DND-41 (cell line): ENCODE results near the gene PPP4R2.

Experiments
- ATAC-seq: fragments of 200-7000 bp; cut with Tn5 transposase; 3 replicates; pipeline ENCODE4 v1.9.1; 2021; ENCODE audit warnings: low read depth; ENCODE audit not compliant: insufficient read depth
- DNase-seq: peaks from one replicate; pipeline ENCODE4 v3.0.0-alpha.2; 2020
- H2AFZ ChIP-seq: 2 replicates; pipeline ENCODE4 v1.6.0; 2012; ENCODE audit warnings: low read depth, low read length
- H3K27ac ChIP-seq: 2 replicates; pipeline ENCODE4 v1.5.1; 2012; ENCODE audit warnings: low read length, inconsistent platforms
- H3K27me3 ChIP-seq: fragments of 200-600 bp; sonication (generic); 2 replicates; pipeline ENCODE4 v1.6.0; 2012; ENCODE audit warnings: low read length, mild to moderate bottlenecking, inconsistent platforms; ENCODE audit not compliant: insufficient read depth, poor library complexity
- H3K36me3 ChIP-seq: 2 replicates; pipeline ENCODE4 v1.5.1; 2012; ENCODE audit warnings: low read length, inconsistent platforms; ENCODE audit not compliant: insufficient read depth
- H3K4me1 ChIP-seq: 2 replicates; pipeline ENCODE4 v1.5.1; 2012; ENCODE audit warnings: mild to moderate bottlenecking, low read length; ENCODE audit not compliant: insufficient read depth
- H3K4me2 ChIP-seq: 2 replicates; pipeline ENCODE4 v1.6.0; 2012; ENCODE audit warnings: mild to moderate bottlenecking, moderate library complexity, low read length, inconsistent platforms; ENCODE audit not compliant: insufficient read depth
- H3K4me3 ChIP-seq, 2 experiments: fragments of 200-600 bp in 1 of 2; shearing (Covaris generic) in 1 of 2; 2 replicates each; pipeline ENCODE4 v1.5.1; 2012 to 2016; ENCODE audit warnings: inconsistent platforms in 2 of 2, low read length in 2 of 2, mild to moderate bottlenecking in 2 of 2, low read depth in 1 of 2, moderate library complexity in 1 of 2
- H3K79me2 ChIP-seq: 2 replicates; pipeline ENCODE4 v1.6.0; 2012; ENCODE audit warnings: low read length, inconsistent platforms; ENCODE audit not compliant: insufficient read depth
- H3K9ac ChIP-seq: 2 replicates; pipeline ENCODE4 v1.6.0; 2012; ENCODE audit warnings: low read depth, mild to moderate bottlenecking, inconsistent platforms, low read length, moderate library complexity
- H3K9me3 ChIP-seq: 2 replicates; pipeline ENCODE4 v1.5.1; 2012; ENCODE audit warnings: low read length, moderate library complexity, mild to moderate bottlenecking, inconsistent platforms; ENCODE audit not compliant: insufficient read depth, severe bottlenecking
- H4K20me1 ChIP-seq: 2 replicates; pipeline ENCODE4 v1.6.0; 2012; ENCODE audit warnings: low read length; ENCODE audit not compliant: insufficient read depth
- EZH2 ChIP-seq: IDR thresholded peaks from 3 replicates; pipeline ENCODE4 v1.6.1; 2012; ENCODE audit warnings: borderline replicate concordance, low read depth, mild to moderate bottlenecking, moderate library complexity, low read length, inconsistent platforms; ENCODE audit not compliant: severe bottlenecking
- TF ChIP-seq, protein P1 (sequence below): IDR thresholded peaks from 2 replicates; pipeline ENCODE4 v1.5.1; 2012; ENCODE audit warnings: borderline replicate concordance, low read length, moderate library complexity, mild to moderate bottlenecking; ENCODE audit not compliant: poor library complexity, severe bottlenecking; ENCODE audit errors: extremely low read depth

Gene PPP4R2

DNA sequence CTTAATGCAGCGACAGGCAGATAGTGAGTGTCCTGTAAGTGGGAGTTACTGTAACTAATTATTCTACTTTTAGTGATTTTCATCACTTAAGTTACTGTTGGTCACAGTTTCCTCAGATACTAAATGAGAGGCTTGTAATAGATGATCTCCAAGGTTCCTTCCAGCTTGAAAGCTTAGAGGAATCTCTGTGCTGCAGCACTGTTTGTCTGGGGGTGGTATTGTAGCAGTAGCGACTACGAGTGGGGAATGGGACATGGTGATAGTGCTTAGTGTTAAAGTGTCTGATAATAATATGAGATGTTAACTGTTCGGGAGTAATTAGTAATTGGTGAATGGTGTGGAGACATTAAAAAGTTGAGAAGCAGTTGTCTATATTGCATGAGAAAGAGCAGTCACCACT is 12.4 kb downstream of the PPP4R2 start:
- Histone ChIP-seq H3K4me1 (peaks cover 14% of the 10 kb centered on the region), H3K4me2 (no peak overlapping the region), H3K27me3 (no peaks in the 10 kb centered on the region), H3K36me3 (peaks cover 82% of the 10 kb centered on the region), H2AFZ (no peak overlapping the region), H3K9ac (no peak overlapping the region), H3K4me3 (no peak overlapping the region), H3K27ac (no peak overlapping the region), H3K9me3 (no peaks in the 10 kb centered on the region), H3K79me2 (peaks cover 98% of the 10 kb centered on the region), H4K20me1 (peaks cover 92% of the 10 kb centered on the region)
- TF ChIP-seq, protein P1, sequence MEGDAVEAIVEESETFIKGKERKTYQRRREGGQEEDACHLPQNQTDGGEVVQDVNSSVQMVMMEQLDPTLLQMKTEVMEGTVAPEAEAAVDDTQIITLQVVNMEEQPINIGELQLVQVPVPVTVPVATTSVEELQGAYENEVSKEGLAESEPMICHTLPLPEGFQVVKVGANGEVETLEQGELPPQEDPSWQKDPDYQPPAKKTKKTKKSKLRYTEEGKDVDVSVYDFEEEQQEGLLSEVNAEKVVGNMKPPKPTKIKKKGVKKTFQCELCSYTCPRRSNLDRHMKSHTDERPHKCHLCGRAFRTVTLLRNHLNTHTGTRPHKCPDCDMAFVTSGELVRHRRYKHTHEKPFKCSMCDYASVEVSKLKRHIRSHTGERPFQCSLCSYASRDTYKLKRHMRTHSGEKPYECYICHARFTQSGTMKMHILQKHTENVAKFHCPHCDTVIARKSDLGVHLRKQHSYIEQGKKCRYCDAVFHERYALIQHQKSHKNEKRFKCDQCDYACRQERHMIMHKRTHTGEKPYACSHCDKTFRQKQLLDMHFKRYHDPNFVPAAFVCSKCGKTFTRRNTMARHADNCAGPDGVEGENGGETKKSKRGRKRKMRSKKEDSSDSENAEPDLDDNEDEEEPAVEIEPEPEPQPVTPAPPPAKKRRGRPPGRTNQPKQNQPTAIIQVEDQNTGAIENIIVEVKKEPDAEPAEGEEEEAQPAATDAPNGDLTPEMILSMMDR: no peak
- no peak for TF ChIP-seq EZH2
- DNase-seq: no peak
- no peak for ATAC-seq

DNA sequence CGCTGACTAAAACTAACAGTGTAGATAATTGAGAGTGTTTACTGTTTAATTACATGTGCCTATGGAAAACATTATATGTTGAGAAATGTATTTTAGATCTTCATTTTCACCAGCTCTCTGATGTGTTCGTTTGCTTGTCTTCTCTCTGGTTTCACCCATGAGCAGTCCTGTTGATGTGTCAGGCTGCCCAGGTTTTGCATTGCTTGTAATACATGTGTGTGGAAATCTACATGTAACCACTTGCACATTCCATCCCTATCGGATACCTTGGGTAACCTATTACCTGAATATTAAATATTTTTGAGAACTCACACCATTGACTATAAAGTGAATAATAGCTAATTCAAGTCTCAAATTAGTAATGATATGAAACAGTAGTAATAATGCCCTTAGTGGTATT is 13.1 kb downstream of the PPP4R2 start:
- H3K79me2 ChIP-seq: peaks cover 97% of the 10 kb centered on the region
- no peaks in the 10 kb centered on the region for H3K9me3 ChIP-seq
- ATAC-seq (no peak), DNase-seq (no peak)
- H3K27me3 ChIP-seq: no peaks in the 10 kb centered on the region
- H2AFZ ChIP-seq: no peak overlapping the region
- H3K4me2 ChIP-seq: no peak overlapping the region
- peaks cover 7% of the 10 kb centered on the region; the same call in 1 of the 2 replicates for H3K4me1 ChIP-seq
- H3K27ac ChIP-seq: no peak overlapping the region
- no peak overlapping the region for H3K9ac ChIP-seq
- peaks cover 92% of the 10 kb centered on the region for H4K20me1 ChIP-seq
- H3K36me3 ChIP-seq: peaks cover 80% of the 10 kb centered on the region
- TF ChIP-seq, protein P1: no peak
- TF ChIP-seq EZH2: no peak
- H3K4me3 ChIP-seq: no peak overlapping the region

DNA sequence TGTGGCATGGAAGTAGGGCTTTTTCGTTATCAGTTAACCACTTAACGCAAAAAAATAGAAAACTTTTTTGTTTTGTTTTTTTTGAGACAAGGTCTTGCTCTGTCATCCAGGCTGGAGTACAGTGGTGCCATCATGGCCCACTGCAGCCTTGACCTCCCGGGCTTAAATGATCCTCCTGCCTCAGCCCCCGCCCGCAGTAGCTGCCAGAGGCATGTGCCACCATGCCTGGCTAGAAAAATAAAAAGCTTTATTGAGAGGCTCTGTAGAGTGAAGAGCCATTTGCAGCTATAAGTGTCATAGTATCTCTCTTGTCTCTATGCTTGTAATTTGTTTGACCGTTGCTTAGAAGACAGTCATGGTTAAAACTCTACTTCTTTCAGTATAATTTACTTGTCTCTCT is 13.5 kb downstream of the PPP4R2 start:
- peaks cover 7% of the 10 kb centered on the region; the same call in 1 of the 2 replicates for H3K4me1 ChIP-seq
- no peak overlapping the region for H3K4me3 ChIP-seq
- H3K27me3 ChIP-seq: no peaks in the 10 kb centered on the region
- H3K9ac ChIP-seq: no peak overlapping the region
- no peak overlapping the region for H3K27ac ChIP-seq
- no peaks in the 10 kb centered on the region for H3K9me3 ChIP-seq
- ATAC-seq (no peak), DNase-seq (no peak)
- peaks cover 81% of the 10 kb centered on the region for H3K36me3 ChIP-seq
- TF ChIP-seq, protein P1: no peak
- no peak for TF ChIP-seq EZH2
- peaks cover 92% of the 10 kb centered on the region for H4K20me1 ChIP-seq
- no peak overlapping the region for H3K4me2 ChIP-seq
- peaks cover 97% of the 10 kb centered on the region for H3K79me2 ChIP-seq
- H2AFZ ChIP-seq: no peak overlapping the region

DNA sequence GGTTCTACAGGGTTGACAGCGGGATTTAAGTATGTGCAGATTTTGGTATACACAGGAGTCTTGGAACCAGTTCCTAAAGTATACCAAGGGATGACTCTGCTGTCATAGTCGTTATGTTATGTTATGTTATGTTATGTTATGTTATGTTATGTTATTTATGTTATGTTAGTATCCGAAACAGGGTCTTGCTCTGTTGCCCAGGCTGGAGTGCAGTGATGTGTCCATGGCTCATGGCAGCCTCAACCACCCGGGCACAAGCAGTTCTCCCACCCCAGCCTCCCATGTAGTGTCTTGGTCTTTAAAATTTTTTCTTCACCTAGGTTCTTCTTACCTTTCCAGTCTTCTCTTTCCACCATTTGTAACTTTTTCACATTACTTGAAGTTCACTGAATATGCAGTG is 21.7 kb downstream of the PPP4R2 start:
- no peak for TF ChIP-seq EZH2
- TF ChIP-seq, protein P1: no peak
- H3K27ac ChIP-seq: no peak overlapping the region
- H3K4me3 ChIP-seq: no peak overlapping the region
- H3K4me2 ChIP-seq: no peak overlapping the region
- H3K79me2 ChIP-seq: peaks cover 96% of the 10 kb centered on the region
- ATAC-seq (no peak), DNase-seq (no peak)
- no peaks in the 10 kb centered on the region for H3K9me3 ChIP-seq
- H4K20me1 ChIP-seq: peaks cover 87% of the 10 kb centered on the region
- no peak overlapping the region for H3K9ac ChIP-seq
- H3K4me1 ChIP-seq: 0 out of 2 replicates have a peak, but pooled peaks cover 3% of the 10 kb centered on the region
- H3K27me3 ChIP-seq: no peaks in the 10 kb centered on the region
- H3K36me3 ChIP-seq: peaks cover 36% of the 10 kb centered on the region
- no peak overlapping the region for H2AFZ ChIP-seq
